WERI-Rb-1 (cell line): ENCODE data around the gene RBP3.
"Not testable (repeated sequence)": the region's sequence is repeated elsewhere in the genome, so short reads cannot be mapped to it uniquely, and the experiment has no call there.

Source experiments
- DNase-seq: peaks from one replicate; pipeline ENCODE4 v3.0.0-alpha.2; 2020
- H3K27ac ChIP-seq: fragments of 250-450 bp; sonication (Bioruptor Pico); 2 replicates; pipeline ENCODE4 v1.5.1; 2020; ENCODE audit warnings: mild to moderate bottlenecking, moderate library complexity
- H3K27me3 ChIP-seq: fragments of 250-450 bp; sonication (Bioruptor Pico); 2 replicates; pipeline ENCODE4 v1.5.1; 2021; ENCODE audit warnings: mild to moderate bottlenecking, low read depth, moderate library complexity; ENCODE audit not compliant: insufficient read depth, severe bottlenecking
- H3K36me3 ChIP-seq: fragments of 250-450 bp; sonication (Bioruptor Pico); 2 replicates; pipeline ENCODE4 v1.5.1; 2020; ENCODE audit warnings: mild to moderate bottlenecking, moderate library complexity
- H3K4me3 ChIP-seq: 2 replicates; pipeline ENCODE4 v1.5.1; 2011; ENCODE audit warnings: low read depth, mild to moderate bottlenecking, control low read depth, low read length
- H3K9me3 ChIP-seq: fragments of 250-450 bp; sonication (Bioruptor Pico); 2 replicates; pipeline ENCODE4 v1.5.1; 2021; ENCODE audit warnings: mild to moderate bottlenecking, moderate library complexity; ENCODE audit not compliant: severe bottlenecking
- TF ChIP-seq, protein P1 (sequence below): IDR thresholded peaks from 2 replicates; pipeline ENCODE4 v1.5.1; 2011; ENCODE audit warnings: low read depth, mild to moderate bottlenecking, control low read depth, inconsistent platforms, low read length

The RBP3 gene

DNA sequence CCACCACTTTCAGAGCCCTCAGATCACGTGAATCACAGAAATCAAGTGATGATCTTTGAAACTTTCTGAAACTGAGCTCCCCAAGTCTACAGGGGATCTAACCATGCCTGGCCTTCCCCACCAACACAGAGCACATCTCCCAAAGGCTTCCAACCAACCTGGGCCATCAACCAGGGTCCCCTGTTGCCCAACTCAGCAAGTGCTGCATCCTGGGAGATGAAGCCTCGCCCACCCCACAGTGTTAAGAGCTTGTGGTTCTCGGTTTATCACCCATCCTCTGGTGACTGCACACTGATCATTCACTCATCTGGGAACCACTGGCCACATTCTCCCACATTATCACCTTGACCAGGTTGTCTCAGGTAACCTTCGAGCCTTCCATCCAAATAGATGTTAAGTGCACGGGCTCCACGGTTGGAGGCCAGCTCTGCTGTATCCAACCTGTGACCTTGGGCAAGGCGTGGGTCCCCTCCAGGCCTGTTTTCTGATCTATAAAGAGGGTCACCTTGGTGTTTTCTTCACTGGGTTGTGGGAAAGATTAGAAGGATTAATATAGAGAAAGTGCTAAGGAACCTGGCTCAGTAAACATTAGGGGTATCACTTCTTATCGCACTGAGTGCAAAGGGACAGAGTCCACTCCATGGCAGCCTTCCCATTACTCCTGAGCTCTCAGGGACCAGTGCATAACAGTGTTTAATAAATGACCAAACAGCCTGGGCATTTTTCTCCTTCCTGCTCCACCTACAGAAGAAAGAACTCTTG lies 32.4 kb downstream of the RBP3 start:
- Histone ChIP-seq H3K4me3 (no peak overlapping the region), H3K27me3 (no peaks in the 10 kb centered on the region), H3K9me3 (no peaks in the 10 kb centered on the region)

DNA sequence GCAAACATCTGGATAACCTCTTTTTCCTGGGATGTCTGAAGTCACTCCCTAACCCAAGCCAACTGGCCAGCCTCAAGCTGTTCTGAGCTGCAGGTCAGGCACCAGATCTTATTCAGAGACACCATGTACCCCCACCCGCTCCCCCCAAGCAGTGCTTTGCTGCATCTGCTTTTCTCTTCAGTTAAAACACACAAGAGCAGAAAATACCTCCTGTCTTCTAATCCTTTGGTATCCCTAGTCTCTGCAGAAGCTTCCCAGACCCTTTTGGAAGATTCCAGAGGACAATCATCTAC lies 32.9 kb downstream of the RBP3 start:
- no peaks in the 10 kb centered on the region for H3K27me3 ChIP-seq
- TF ChIP-seq, protein P1, sequence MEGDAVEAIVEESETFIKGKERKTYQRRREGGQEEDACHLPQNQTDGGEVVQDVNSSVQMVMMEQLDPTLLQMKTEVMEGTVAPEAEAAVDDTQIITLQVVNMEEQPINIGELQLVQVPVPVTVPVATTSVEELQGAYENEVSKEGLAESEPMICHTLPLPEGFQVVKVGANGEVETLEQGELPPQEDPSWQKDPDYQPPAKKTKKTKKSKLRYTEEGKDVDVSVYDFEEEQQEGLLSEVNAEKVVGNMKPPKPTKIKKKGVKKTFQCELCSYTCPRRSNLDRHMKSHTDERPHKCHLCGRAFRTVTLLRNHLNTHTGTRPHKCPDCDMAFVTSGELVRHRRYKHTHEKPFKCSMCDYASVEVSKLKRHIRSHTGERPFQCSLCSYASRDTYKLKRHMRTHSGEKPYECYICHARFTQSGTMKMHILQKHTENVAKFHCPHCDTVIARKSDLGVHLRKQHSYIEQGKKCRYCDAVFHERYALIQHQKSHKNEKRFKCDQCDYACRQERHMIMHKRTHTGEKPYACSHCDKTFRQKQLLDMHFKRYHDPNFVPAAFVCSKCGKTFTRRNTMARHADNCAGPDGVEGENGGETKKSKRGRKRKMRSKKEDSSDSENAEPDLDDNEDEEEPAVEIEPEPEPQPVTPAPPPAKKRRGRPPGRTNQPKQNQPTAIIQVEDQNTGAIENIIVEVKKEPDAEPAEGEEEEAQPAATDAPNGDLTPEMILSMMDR: no peak
- DNase-seq: no peak
- no peak overlapping the region for H3K4me3 ChIP-seq
- no peak overlapping the region for H3K27ac ChIP-seq
- H3K36me3 ChIP-seq: no peaks in the 10 kb centered on the region
- H3K9me3 ChIP-seq: no peaks in the 10 kb centered on the region

More for the DNA sequence above, 32.4 kb downstream of the RBP3 start:
- TF ChIP-seq, protein P1: no peak
- no peaks in the 10 kb centered on the region for H3K36me3 ChIP-seq
- no peak for DNase-seq
- H3K27ac ChIP-seq: no peak overlapping the region

DNA sequence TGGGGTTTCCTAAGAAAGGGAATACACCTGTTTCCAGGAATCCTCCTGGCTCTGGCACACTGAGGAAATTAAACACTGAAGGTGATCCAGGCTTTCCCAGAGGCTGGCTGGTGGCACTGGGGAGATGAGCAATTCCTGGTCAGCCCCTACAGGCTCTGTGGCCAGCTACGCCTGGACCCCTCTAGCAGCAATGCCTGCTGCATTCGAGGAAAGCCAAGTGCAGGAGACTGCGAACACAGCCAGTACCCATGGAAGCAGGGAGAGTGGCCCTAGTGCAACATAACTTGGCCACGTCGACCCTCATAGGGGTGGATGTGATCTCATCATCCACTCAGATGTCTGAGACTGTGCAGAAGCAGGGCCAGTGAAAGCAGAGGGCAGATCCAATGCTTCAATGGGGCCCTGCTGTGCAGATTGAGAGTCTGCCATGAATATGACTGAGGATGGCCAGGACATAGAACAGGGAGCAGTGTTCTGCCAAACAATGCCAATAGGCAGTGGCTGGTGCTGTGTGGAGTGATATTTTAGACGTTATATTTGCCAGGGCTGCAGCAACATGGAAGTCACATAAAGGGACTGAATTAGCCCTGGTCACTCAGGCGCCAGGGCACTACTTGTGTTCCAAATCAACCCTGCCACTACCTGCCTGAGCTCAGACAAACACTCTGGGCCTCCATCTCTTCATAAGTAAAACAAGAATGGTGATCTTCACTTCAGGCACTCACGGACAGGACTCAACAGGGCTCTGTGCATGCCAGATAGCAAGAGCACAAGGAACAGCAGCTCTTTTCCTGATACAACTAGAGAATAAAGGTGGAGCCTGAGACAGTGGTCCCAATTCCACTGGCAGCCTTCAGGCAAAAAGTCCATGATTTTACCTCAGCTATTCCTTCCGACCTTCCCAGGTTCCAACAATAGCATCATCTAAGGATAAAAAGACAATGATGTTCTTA lies 33.5 kb downstream of the RBP3 start:
- H3K27me3 ChIP-seq: no peaks in the 10 kb centered on the region
- no peaks in the 10 kb centered on the region for H3K9me3 ChIP-seq
- H3K36me3 ChIP-seq: no peaks in the 10 kb centered on the region
- H3K27ac ChIP-seq: no peak overlapping the region
- H3K4me3 ChIP-seq: no peak overlapping the region
- TF ChIP-seq, protein P1: no peak
- DNase-seq: no peak

DNA sequence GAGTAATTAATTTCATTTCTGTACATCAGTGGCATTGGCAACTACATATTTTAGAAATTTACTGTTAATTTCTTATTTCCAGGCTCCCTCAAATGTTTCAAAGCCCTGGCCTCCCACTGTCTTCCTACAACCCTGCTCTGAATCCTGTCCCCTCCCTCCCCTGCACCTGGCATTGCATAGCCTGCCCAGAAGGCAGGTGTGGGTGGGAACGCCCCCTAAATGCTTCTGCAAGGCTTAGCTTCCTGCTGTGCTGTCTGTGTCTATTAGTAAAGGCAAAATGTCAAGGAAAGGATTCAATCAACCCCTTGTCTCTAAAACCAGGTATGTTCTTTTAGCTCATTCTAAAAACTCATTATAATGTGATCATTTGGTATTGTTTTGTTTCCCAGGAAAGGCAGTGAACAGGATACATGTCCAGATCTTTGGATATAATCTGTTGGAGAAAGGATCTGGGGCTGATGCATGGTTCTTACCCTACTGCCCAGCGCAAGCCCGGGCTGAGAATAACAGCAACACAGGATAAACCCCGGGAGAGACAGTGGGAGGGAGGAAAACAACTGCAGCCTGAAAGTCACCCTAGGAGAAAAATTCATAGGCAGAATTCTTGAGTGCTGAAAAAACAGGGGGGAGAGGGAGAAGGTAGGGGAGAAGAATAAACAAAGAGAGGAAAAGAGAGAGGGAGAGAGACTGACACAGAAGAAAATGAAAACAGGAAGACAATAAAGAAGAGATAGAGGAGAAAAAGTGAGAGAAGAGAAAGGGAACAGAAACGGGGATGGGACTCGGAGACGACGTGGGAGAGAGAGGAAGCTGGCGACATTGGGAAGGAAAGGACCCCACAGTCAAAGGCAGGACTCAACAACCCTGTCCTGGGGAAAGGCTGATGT lies 35.3 kb downstream of the RBP3 start:
- peak; percentile 67 for DNase-seq
- H3K4me3 ChIP-seq: peak overlapping the region; percentile 73
- TF ChIP-seq, protein P1: no peak
- peak overlapping the region; percentile 53 for H3K27ac ChIP-seq
- no peaks in the 10 kb centered on the region for H3K27me3 ChIP-seq
- H3K9me3 ChIP-seq: no peaks in the 10 kb centered on the region
- H3K36me3 ChIP-seq: no peaks in the 10 kb centered on the region

DNA sequence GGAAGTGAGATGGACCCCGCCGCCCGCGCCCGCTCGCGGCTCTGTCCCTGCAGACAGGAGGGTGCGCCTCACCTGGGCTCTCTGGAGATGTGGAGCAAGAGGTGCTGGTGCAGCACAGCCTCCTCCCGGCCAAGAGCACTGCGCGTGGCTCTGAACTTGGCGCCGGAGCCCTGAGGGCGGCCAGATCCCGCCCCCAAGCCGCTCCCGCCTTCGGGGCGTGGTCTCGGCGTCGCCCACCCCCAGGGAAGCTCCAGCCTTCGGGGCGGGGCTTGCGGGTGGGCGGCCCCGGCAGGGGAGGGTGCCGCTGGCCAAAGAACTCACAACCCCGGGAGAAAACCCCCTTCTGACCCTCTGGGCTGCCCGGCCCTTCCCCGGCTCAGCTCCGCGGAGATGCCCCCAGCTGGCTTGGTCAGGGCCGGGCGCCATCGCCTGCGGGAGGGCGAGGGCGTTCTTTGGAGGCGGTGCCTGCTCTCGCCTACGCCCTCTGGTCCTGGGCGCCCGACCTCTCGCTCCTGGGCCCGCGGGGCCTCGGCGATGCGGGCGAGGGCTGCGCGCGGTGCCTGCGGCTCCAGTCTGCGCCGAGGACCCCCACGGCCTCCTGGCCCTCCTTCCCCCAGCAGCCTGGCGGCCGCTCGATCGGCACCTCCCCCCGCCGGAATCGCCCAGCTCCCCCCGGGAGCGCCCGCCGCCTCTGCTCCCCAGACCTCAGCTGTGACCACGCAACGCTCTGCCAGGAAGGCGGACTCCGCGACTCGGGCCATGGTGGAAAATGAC lies 36.2 kb downstream of the RBP3 start, which contains the start of gene ZNF488:
Gene ZNF488, minus strand, starts transcription at position 146 of the 774 bp plus-strand sequence. CDS start 15,464 bp downstream, outside the sequence.
- TF ChIP-seq, protein P1: no peak
- Histone ChIP-seq H3K4me3 (peak within 1 kb of the TSS; percentile 73), H3K36me3 (no peaks in the 10 kb centered on the region), H3K27ac (peak within 1 kb of the TSS; percentile 75), H3K9me3 (no peaks in the 10 kb centered on the region), H3K27me3 (no peaks in the 10 kb centered on the region)
- DNase-seq: peak; percentile 91

DNA sequence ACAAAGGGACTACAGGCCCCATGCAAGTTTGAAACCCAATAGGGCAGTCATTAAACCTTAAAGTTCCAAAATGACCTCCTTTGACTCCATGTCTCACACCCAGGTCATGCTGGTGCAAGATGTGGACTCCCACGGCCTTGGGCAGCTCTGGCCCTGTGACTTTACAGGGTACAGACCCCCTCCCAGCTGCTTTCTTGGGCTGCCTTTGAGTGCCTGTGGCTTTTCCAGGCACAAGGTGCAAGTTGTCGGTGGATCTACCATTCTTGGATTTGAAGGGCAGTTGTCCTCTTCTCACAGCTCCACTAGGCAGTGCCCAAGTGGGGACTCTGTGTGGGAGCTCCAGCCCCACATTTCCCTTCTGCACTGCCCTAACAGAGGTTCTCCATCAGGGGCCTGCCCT lies 37.9 kb downstream of the RBP3 start:
- not testable (repeated sequence) for H3K36me3 ChIP-seq, H3K4me3 ChIP-seq, DNase-seq

More for the DNA sequence above, 37.9 kb downstream of the RBP3 start:
- not testable (repeated sequence) for H3K9me3 ChIP-seq, H3K27me3 ChIP-seq, H3K27ac ChIP-seq
